GM12864 (cell line): ENCODE measurements around the gene OR7A17.

Experiments used
- DNase-seq: peaks from one replicate; pipeline ENCODE4 v3.0.0-alpha.2; 2011; ENCODE audit warnings: low read depth
- H3K4me3 ChIP-seq: 2 replicates; pipeline ENCODE4 v1.5.1; 2011; ENCODE audit warnings: mild to moderate bottlenecking, low read depth, low read length, control low read depth
- CTCF ChIP-seq: IDR thresholded peaks from 2 replicates; pipeline ENCODE4 v1.5.1; 2011; ENCODE audit warnings: low read depth, mild to moderate bottlenecking, moderate library complexity, low read length, control low read depth, inconsistent platforms; ENCODE audit errors: missing control alignments

OR7A17 gene

GRCh38 chr19:14843169-14843568 lies 42.8 kb downstream of the OR7A17 start:
- H3K4me3 ChIP-seq, result no peak overlapping the region
- no peak for TF ChIP-seq CTCF
- DNase-seq, result no peak

GRCh38 chr19:14840206-14840605 lies 45.7 kb downstream of the OR7A17 start:
- TF ChIP-seq CTCF, result no peak
- no peak for DNase-seq
- H3K4me3 ChIP-seq, result no peak overlapping the region

- no peak for DNase-seq
- TF ChIP-seq CTCF, result no peak
- no peak overlapping the region for H3K4me3 ChIP-seq
Observed at GRCh38 chr19:14837391-14837790, 48.5 kb downstream of the OR7A17 start.

GRCh38 chr19:14835011-14835410 lies 50.9 kb downstream of the OR7A17 start, which contains the start of the genes OR7A5 and OR7C1:
Gene OR7A5, minus strand, starts transcription at chr19:14835185. Its CDS starts 6,944 bp downstream, at chr19:14828241.
Gene OR7C1, minus strand, starts transcription at chr19:14835185. Its CDS starts 35,049 bp downstream, at chr19:14800136.
- no peak within 1 kb of the TSS for H3K4me3 ChIP-seq

GRCh38 chr19:14830702-14831101 lies 55.2 kb downstream of the OR7A17 start:
- no peak for TF ChIP-seq CTCF
- no peak for DNase-seq
- H3K4me3 ChIP-seq, result no peak overlapping the region

More at GRCh38 chr19:14835011-14835410, 50.9 kb downstream of the OR7A17 start, which contains the start of the genes OR7A5 and OR7C1:
- DNase-seq, result no peak
- no peak for TF ChIP-seq CTCF
